Measurements from ENCODE around the gene ADORA2A. TPM values are rescaled to one million over a fixed set of nuclear protein-coding genes. Genes with fewer than 3 reads are reported as not detected.
A peak's percentile ranks its signal among the peaks of the same experiment; 100 is the strongest.

Gene ADORA2A
- total and polyA plus RNA-seq, 10 of the 15 experiments (the other 5 are each of a cell fraction or from before 2014, with no cell fraction given): 0.69 to 31.2 (median 18.3) TPM

DNA sequence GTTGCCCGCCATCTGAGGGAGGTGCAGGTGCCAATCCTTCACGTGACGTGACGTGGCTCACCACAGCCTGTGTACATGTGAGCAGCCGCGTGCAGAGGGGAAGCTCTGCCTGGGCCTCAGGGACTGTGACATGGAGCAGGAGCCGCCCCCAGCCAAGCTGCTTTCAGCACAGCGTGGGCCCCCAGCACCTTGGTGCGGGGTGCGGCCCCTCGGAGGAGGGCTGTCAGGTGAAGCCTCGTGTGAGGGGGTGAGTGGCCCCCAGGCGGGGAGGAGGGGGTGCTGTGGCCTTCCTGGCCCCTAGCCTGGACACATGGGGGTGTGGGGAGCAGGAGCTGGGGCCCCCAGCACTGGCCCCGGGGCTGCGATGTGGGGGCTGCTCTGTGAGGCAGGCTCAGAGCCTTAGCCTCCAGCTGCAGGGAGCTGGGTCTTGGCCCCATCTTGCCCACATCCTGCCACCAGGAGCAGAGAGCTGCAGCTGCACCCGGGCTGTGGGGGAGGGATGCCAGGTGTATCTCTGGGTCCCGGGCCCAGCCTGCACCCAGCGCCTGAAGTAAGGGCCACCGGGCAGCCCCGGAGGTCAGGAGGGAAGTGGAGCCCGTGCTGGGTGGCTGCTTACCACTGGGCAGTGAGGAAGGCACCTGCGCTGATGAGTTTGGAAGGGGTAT is at the start of gene ADORA2A (continued):
- TF ChIP-seq EZH2 (IDR thresholded peaks at IDR 0.05; ENCODE audit: borderline replicate concordance, control insufficient read depth, low read depth, low read length) (no peak), IKZF1 (conservative IDR thresholded peaks at IDR 0.05) (peak; percentile 68), TCF12 (IDR thresholded peaks at IDR 0.05; ENCODE audit: low read depth, low read length) (peak; percentile 100), NBN (IDR thresholded peaks at IDR 0.05) (peak; percentile 76; the same call in 1 of the 2 replicates), TCF3 (IDR thresholded peaks at IDR 0.05; ENCODE audit: borderline replicate concordance, insufficient read depth, low read depth, low read length) (peak; percentile 100), STAT3 (IDR thresholded peaks at IDR 0.05; ENCODE audit: low read depth, low read length) (no peak), MTA2 (IDR thresholded peaks at IDR 0.05; ENCODE audit: low read depth) (peak; percentile 43; the same call in 1 of the 2 replicates), IRF4 (IDR thresholded peaks at IDR 0.05; ENCODE audit: low read depth, low read length) (0 out of 2 replicates have a peak, but pooled peaks have one; percentile 16), CREM (IDR thresholded peaks at IDR 0.05; ENCODE audit: low read depth) (peak; percentile 82), FOXK2 (IDR thresholded peaks at IDR 0.05) (no peak; the same call in none of the 2 replicates), ZNF217 (IDR thresholded peaks at IDR 0.05) (0 out of 2 replicates have a peak, but pooled peaks have one; percentile 14), PML (IDR thresholded peaks at IDR 0.05; ENCODE audit: low read length) (no peak), SMARCA5 (IDR thresholded peaks at IDR 0.05) (0 out of 2 replicates have a peak, but pooled peaks have one; percentile 18), PAX8 (IDR thresholded peaks at IDR 0.05) (no peak), TCF7 (IDR thresholded peaks at IDR 0.05; ENCODE audit: borderline replicate concordance) (no peak), ATF7 (IDR thresholded peaks at IDR 0.05; ENCODE audit: low read depth) (peak; percentile 61; the same call in 1 of the 2 replicates), SP1 (IDR thresholded peaks at IDR 0.05; ENCODE audit: low read depth, low read length) (peak; percentile 7), SMC3 (IDR thresholded peaks at IDR 0.05; ENCODE audit: borderline replicate concordance, low read length) (peak; percentile 18; the same call in 1 of the 2 replicates), EP300 (IDR thresholded peaks at IDR 0.05; ENCODE audit: borderline replicate concordance in 1 of 2, control insufficient read depth in 1 of 2, low read depth in 2 of 2, low read length in 2 of 2) (peak in 1 of 2 experiments; percentile 38; a peak in 1 of 4 replicates), YY1 (IDR thresholded peaks at IDR 0.05; ENCODE audit: low read depth, low read length) (peak; percentile 36; the same call in 1 of the 2 replicates)
- TF ChIP-seq, protein P1, sequence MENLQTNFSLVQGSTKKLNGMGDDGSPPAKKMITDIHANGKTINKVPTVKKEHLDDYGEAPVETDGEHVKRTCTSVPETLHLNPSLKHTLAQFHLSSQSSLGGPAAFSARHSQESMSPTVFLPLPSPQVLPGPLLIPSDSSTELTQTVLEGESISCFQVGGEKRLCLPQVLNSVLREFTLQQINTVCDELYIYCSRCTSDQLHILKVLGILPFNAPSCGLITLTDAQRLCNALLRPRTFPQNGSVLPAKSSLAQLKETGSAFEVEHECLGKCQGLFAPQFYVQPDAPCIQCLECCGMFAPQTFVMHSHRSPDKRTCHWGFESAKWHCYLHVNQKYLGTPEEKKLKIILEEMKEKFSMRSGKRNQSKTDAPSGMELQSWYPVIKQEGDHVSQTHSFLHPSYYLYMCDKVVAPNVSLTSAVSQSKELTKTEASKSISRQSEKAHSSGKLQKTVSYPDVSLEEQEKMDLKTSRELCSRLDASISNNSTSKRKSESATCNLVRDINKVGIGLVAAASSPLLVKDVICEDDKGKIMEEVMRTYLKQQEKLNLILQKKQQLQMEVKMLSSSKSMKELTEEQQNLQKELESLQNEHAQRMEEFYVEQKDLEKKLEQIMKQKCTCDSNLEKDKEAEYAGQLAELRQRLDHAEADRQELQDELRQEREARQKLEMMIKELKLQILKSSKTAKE (IDR thresholded peaks at IDR 0.05; ENCODE audit: low read depth, poor library complexity, severe bottlenecking): no peak
- TF ChIP-seq, protein P2, sequence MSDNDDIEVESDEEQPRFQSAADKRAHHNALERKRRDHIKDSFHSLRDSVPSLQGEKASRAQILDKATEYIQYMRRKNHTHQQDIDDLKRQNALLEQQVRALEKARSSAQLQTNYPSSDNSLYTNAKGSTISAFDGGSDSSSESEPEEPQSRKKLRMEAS (IDR thresholded peaks at IDR 0.05; ENCODE audit: low read depth, low read length): peak; percentile 99
- TF ChIP-seq, protein P3, sequence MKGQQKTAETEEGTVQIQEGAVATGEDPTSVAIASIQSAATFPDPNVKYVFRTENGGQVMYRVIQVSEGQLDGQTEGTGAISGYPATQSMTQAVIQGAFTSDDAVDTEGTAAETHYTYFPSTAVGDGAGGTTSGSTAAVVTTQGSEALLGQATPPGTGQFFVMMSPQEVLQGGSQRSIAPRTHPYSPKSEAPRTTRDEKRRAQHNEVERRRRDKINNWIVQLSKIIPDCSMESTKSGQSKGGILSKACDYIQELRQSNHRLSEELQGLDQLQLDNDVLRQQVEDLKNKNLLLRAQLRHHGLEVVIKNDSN (IDR thresholded peaks at IDR 0.05; ENCODE audit: borderline replicate concordance, extremely low read length, insufficient read depth, low read depth, low read length): peak; percentile 97
- TF ChIP-seq, protein P4, sequence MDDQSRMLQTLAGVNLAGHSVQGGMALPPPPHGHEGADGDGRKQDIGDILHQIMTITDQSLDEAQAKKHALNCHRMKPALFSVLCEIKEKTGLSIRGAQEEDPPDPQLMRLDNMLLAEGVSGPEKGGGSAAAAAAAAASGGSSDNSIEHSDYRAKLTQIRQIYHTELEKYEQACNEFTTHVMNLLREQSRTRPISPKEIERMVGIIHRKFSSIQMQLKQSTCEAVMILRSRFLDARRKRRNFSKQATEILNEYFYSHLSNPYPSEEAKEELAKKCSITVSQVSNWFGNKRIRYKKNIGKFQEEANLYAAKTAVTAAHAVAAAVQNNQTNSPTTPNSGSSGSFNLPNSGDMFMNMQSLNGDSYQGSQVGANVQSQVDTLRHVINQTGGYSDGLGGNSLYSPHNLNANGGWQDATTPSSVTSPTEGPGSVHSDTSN (IDR thresholded peaks at IDR 0.05; ENCODE audit: insufficient replicate concordance, low read depth, low read length): peak; percentile 29
- TF ChIP-seq, protein P5, sequence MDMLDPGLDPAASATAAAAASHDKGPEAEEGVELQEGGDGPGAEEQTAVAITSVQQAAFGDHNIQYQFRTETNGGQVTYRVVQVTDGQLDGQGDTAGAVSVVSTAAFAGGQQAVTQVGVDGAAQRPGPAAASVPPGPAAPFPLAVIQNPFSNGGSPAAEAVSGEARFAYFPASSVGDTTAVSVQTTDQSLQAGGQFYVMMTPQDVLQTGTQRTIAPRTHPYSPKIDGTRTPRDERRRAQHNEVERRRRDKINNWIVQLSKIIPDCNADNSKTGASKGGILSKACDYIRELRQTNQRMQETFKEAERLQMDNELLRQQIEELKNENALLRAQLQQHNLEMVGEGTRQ (IDR thresholded peaks at IDR 0.05; ENCODE audit: borderline replicate concordance, low read depth, low read length): peak; percentile 84
